DMS 273 (cell line): ENCODE data around the gene CD27.
"Not testable (repeated sequence)": the region's sequence is repeated elsewhere in the genome, so short reads cannot be mapped to it uniquely, and the experiment has no call there.

Source experiments
- DNase-seq: peaks from one replicate; lab custom pipeline; 2025; ENCODE audit not compliant: unreplicated experiment; lab: John Stamatoyannopoulos, UW

Gene CD27

GRCh38 chr12:6478416-6478815, 33.7 kb downstream of the CD27 start:
- no peak for DNase-seq

DNA sequence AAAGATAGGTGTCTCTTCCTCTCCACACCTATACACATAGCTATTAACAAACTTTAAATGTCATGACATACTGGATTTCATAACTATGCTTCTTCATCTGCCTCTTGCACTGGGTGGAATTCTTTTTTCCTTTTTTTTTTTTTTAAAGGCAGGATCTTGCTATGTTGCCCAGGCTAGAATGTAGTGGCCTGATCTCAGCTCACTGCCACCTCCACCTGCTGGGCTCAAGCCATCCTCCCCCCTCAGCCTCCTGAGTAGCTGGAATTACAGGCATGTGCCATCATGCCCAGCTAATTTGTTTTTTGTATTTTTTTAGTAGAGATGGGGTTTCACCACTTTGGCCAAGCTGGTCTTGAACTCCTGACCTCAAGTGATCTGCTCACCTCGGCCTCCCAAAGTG, 43.5 kb downstream of the CD27 start:
- DNase-seq: no peak

GRCh38 chr12:6489449-6489848, 44.7 kb downstream of the CD27 start:
- DNase-seq: no peak

DNA sequence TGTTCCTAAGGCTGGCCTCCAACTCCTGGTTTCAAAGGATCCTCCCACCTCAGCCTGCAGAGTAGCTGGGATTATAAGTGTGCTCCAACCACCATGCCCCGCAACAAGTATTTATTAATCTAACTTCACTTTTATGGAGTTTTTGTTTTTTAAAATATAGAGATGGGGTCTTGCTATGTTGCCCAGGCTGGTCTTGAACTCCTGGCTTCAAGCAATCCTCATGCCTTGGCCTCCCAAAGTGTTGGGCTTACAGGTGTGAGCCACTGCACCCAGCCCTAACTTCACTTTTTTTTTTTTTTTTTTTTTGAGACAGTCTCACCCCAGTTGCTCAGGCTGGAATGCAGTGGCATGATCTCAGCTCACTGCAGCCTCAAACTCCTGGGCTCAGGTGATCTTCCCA, 45.9 kb downstream of the CD27 start:
- DNase-seq: not testable (repeated sequence)

DNA sequence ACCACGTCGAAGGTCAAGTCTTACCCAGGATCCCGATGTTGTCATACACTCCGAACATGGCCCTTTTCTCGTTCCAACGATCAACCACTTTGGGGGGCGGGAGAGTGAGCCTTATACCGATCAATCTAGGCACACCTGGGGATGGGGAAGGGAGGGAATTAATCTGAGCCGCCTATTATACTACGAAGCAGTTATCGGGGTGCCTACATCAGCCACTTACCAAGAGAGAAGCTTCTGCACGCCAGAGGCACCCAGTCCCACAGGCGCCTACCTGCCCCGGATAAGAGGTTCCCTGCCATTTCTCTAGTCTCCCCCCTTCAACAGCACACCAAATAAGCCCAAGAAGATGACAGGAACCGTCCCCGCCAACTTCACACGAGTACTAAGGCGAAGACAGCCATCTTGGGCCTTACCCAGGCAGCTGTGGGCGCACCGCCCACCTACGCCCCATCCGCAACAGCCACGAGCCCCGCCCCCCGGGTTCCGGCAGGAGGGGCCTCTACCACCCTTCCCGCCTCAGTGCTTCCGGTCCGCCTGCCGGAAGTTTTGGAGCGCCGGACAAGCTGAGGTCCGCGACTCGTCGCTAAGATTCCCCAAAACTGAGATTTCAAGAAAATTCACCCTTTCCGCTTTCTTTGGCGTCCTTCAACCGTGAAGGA, 48.2 kb downstream of the CD27 start, which contains the start of gene MRPL51:
Gene MRPL51 (minus strand): TSS at position 425 of the 659 bp plus-strand sequence. CDS start 126 bp downstream, at position 299.
- peak; percentile 97 for DNase-seq

DNA sequence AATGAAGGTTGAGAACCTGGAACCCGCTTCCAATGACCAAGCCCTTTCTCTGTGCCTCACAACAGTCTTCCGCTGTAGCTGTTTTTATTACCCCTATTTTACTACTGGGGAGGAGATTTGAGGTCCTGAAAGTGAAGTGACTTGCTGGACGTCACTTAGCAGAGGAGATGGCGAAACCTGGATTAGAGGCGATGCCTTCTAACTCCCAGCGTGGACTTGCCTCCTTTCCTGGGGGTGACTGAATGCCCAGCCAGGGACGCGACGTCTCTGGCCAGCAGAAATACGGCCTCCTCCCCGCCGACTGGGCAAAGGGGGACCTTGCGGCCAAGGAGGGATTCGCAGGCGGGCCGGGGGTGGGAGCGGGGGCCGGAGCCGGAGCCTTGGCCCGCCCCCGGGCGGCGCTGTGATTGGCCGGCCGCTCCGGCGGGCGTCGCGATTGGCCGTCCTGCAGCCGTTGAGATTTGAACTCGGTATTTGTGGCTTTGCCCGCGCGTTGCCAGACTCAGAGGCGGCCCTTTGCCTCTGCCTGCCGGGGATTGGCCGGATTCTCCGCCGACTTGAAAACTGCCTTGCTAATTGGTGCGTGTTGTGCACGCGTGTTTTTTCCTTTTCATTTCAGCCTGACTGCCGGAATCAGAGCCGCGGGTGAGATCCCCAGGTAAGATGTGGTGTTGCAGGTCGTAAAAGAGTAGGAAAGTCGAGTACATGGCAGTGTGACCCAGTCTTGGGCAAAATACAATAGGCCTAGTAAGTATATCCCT, 48.9 kb downstream of the CD27 start, which contains the start of gene NCAPD2:
Gene NCAPD2 (plus strand): TSS at position 606 of the 761 bp plus-strand sequence. CDS start 997 bp downstream, outside the sequence.
- peak; percentile 96 for DNase-seq

GRCh38 chr12:6494258-6494743, 49.5 kb downstream of the CD27 start:
- DNase-seq: peak; percentile 57

DNA sequence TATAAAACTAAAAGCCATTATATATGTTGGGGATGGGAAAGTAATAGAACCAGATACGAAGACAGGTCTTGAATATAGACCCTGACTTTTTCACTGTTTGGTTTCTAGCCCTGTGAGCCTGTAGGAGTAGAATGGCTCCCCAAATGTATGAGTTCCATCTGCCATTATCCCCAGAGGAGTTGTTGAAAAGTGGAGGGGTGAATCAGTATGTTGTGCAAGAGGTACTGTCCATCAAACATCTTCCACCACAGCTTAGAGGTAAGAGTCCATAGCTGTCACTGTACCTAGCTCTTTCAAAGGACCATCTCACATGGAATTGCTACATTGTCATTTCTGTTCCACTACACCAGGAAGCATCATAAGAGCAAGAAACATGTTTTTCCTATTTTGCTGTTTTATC, 50.2 kb downstream of the CD27 start:
- no peak for DNase-seq

- not testable (repeated sequence) for DNase-seq
These were observed 52.5 kb downstream of the CD27 start for GRCh38 chr12:6497291-6497690.

GRCh38 chr12:6500466-6500865, 55.7 kb downstream of the CD27 start:
- no peak for DNase-seq
